HCT116 (cell line): ENCODE results near the gene DNAJA2. TPM values are rescaled to one million over a fixed set of nuclear protein-coding genes. Genes with fewer than 3 reads are reported as not detected.

ENCODE experiments used
- ATAC-seq: fragments of 200-7000 bp; cut with Tn5 transposase; 2 replicates; pipeline ENCODE4 v1.9.1; 2020; ENCODE audit warnings: mild to moderate bottlenecking, moderate library complexity
- BruUV-seq: library from RNA; stranded (reverse); fragments of 400-500 nt; replicated peaks from 2 replicates; lab custom pipeline; 2021; lab: Mats Ljungman, UMichigan
- CTCF ChIA-PET: fragments of 300-600 bp; sonication (Branson Sonifier 250); formaldehyde crosslinking; loops from one replicate; lab custom pipeline; 2021; ENCODE audit warnings: antibody characterized with exemption; lab: Charles Lee
- POLR2A ChIA-PET: fragments of 300-600, 350-600 bp; sonication (Branson Sonifier 250); formaldehyde crosslinking; loops from one replicate; lab custom pipeline; 2021; ENCODE audit warnings: antibody characterized with exemption; lab: Charles Lee
- RAD21 ChIA-PET, 2 experiments: fragments of 300-600 bp; sonication (Branson Sonifier 250); formaldehyde crosslinking; loops; one replicate each; lab custom pipeline; 2023; ENCODE audit warnings: low total read pairs in 2 of 2; ENCODE audit not compliant: uncharacterized antibody in 2 of 2, unreplicated experiment in 2 of 2, low non-redundant PET in 1 of 2; lab: Charles Lee
- DNase-seq: peaks from one replicate; pipeline ENCODE4 v3.0.0-alpha.2; 2010; ENCODE audit warnings: low read depth, low spot score
- H2AFZ ChIP-seq: fragments of 200-600 bp; shearing (Covaris generic), sonication (generic); 2 replicates; pipeline ENCODE4 v1.6.1; 2017; ENCODE audit warnings: low read depth, mixed run types, mixed read lengths, antibody characterized with exemption, low read length; ENCODE audit not compliant: poor library complexity, severe bottlenecking
- H3K27ac ChIP-seq: 2 replicates; pipeline ENCODE4 v1.5.1; 2012; ENCODE audit warnings: low read depth, low read length
- H3K27me3 ChIP-seq: fragments of 200-600 bp; sonication (generic); 2 replicates; pipeline ENCODE4 v1.6.1; 2016; ENCODE audit warnings: mixed run types, low read length, mixed read lengths; ENCODE audit not compliant: insufficient read depth
- H3K36me3 ChIP-seq, 2 experiments: fragments of 200-500 bp in 1 of 2; fragments of 200-600 bp in 1 of 2; sonication (Bioruptor generic) in 1 of 2; sonication (generic) in 1 of 2; 2 replicates each; pipeline versions ENCODE4 v1.5.1 to v1.6.1; 2014 to 2016; ENCODE audit warnings: low read length in 2 of 2, inconsistent platforms in 1 of 2, mixed read lengths in 1 of 2, mixed run types in 1 of 2; ENCODE audit not compliant: insufficient read depth in 2 of 2, control insufficient read depth in 1 of 2
- H3K4me1 ChIP-seq, 2 experiments: fragments of 200-600 bp in 1 of 2; sonication (generic) in 1 of 2; 2 replicates each; pipeline versions ENCODE4 v1.5.1 to v1.6.1; 2012 to 2017; ENCODE audit warnings: low read length in 2 of 2, inconsistent platforms in 1 of 2, mild to moderate bottlenecking in 1 of 2, mixed read lengths in 1 of 2, mixed run types in 1 of 2, moderate library complexity in 1 of 2; ENCODE audit not compliant: insufficient read depth in 2 of 2, control insufficient read depth in 1 of 2
- H3K4me2 ChIP-seq: fragments of 200-600 bp; sonication (generic); 2 replicates; pipeline ENCODE4 v1.6.1; 2017; ENCODE audit warnings: mixed run types, low read length, mixed read lengths
- H3K4me3 ChIP-seq, 2 experiments: fragments of 200-600 bp in 1 of 2; sonication (generic) in 1 of 2; replicated peaks in 1 of 2; 2 replicates each; pipeline ENCODE4 v1.5.1; 2011 to 2016; ENCODE audit warnings: low read length in 2 of 2, control low read depth in 1 of 2, low read depth in 1 of 2, mild to moderate bottlenecking in 1 of 2, mixed read lengths in 1 of 2, mixed run types in 1 of 2
- H3K79me2 ChIP-seq: fragments of 200-600 bp; sonication (generic); 2 replicates; pipeline ENCODE4 v1.6.1; 2017; ENCODE audit warnings: mild to moderate bottlenecking, mixed run types, low read length, moderate library complexity, mixed read lengths; ENCODE audit not compliant: insufficient read depth
- H3K9ac ChIP-seq: fragments of 200-600 bp; sonication (generic); 2 replicates; pipeline ENCODE4 v1.6.1; 2016; ENCODE audit warnings: low read length, mixed read lengths
- H3K9me2 ChIP-seq: fragments of 200-600 bp; sonication (generic), shearing (Covaris generic); 2 replicates; pipeline ENCODE4 v1.6.1; 2017; ENCODE audit warnings: mixed run types, mild to moderate bottlenecking, moderate library complexity; ENCODE audit not compliant: insufficient read depth
- H3K9me3 ChIP-seq, 2 experiments: fragments of 200-500 bp in 1 of 2; fragments of 200-600 bp in 1 of 2; sonication (Bioruptor generic) in 1 of 2; sonication (generic) in 1 of 2; 2 replicates each; pipeline ENCODE4 v1.6.1; 2014 to 2017; ENCODE audit warnings: low read length in 2 of 2, mixed read lengths in 2 of 2, inconsistent platforms in 1 of 2, low read depth in 1 of 2, mild to moderate bottlenecking in 1 of 2, mixed run types in 1 of 2, moderate library complexity in 1 of 2; ENCODE audit not compliant: control insufficient read depth in 1 of 2, insufficient read depth in 1 of 2
- H4K20me1 ChIP-seq: fragments of 200-600 bp; sonication (generic), shearing (Covaris generic); 2 replicates; pipeline ENCODE4 v1.6.1; 2017; ENCODE audit warnings: mixed run types, mild to moderate bottlenecking, moderate library complexity; ENCODE audit not compliant: insufficient read depth
- CBX3 ChIP-seq: IDR thresholded peaks from 2 replicates; pipeline ENCODE4 v1.6.1; 2012; ENCODE audit warnings: low read depth
- EZH2 ChIP-seq: fragments of 200-600 bp; sonication (generic); IDR thresholded peaks from 2 replicates; pipeline ENCODE4 v1.6.1; 2017; ENCODE audit warnings: antibody characterized with exemption, mixed run types
- EZH2phosphoT487 ChIP-seq: fragments of 200-600 bp; IDR thresholded peaks from 2 replicates; pipeline ENCODE4 v1.6.1; 2018; ENCODE audit warnings: antibody characterized with exemption, borderline replicate concordance
- JUND ChIP-seq: IDR thresholded peaks from 2 replicates; pipeline ENCODE4 v1.6.1; 2012
- POLR2A ChIP-seq: IDR thresholded peaks from 2 replicates; pipeline ENCODE4 v1.7.0; 2011; ENCODE audit warnings: borderline replicate concordance; ENCODE audit not compliant: insufficient read depth, insufficient read length; ENCODE audit errors: extremely low read depth
- POLR2AphosphoS5 ChIP-seq: IDR thresholded peaks from 2 replicates; pipeline ENCODE4 v1.6.1; 2011; ENCODE audit warnings: mild to moderate bottlenecking, low read depth, low read length, moderate library complexity
- REST ChIP-seq: IDR thresholded peaks from 2 replicates; pipeline ENCODE4 v1.6.1; 2012; ENCODE audit warnings: low read depth
- SIN3A ChIP-seq: IDR thresholded peaks from 2 replicates; pipeline ENCODE4 v1.6.1; 2012; ENCODE audit warnings: low read depth
- TCF7L2 ChIP-seq: IDR thresholded peaks from 2 replicates; pipeline ENCODE4 v1.7.0; 2011; ENCODE audit warnings: borderline replicate concordance, inconsistent platforms; ENCODE audit not compliant: insufficient read depth, insufficient read length; ENCODE audit errors: extremely low read depth
- ZBTB33 ChIP-seq: IDR thresholded peaks from 2 replicates; pipeline ENCODE4 v1.6.1; 2011; ENCODE audit warnings: mild to moderate bottlenecking, low read length, moderate library complexity; ENCODE audit not compliant: insufficient replicate concordance; ENCODE audit errors: extremely low read depth
- ZFX ChIP-seq: fragments of 450-650 bp; IDR thresholded peaks from 2 replicates; pipeline ENCODE4 v1.6.1; 2017
- intact Hi-C: fragments of 100-400 bp; cut with micrococcal nuclease; formaldehyde crosslinking; loops from 2 replicates; pipeline ENCODE4 v1.10.0; 2022
- total RNA-seq: library from RNA; stranded (reverse); gene quantifications from one replicate; pipeline ENCODE4 v1.2.1, GENCODE V29; 2021; ENCODE audit not compliant: unreplicated experiment

Gene DNAJA2
- total RNA-seq, 1 experiment from 2014 or later: 68.2 TPM

GRCh38 chr16:46982335-46982734 lies 8.9 kb upstream of the DNAJA2 start:
- H3K4me3 ChIP-seq: no peak overlapping the region
- BruUV-seq: no TSS peak
- H3K79me2 ChIP-seq: no peaks in the 10 kb centered on the region
- no peaks in the 10 kb centered on the region for H3K9me2 ChIP-seq
- POLR2A ChIA-PET: no interaction called here
- H3K9ac ChIP-seq: no peak overlapping the region
- no peaks in the 10 kb centered on the region for H3K36me3 ChIP-seq
- intact Hi-C loops: no loop called here
- no peaks in the 10 kb centered on the region for H3K4me1 ChIP-seq
- H3K27ac ChIP-seq: no peak overlapping the region
- no peaks in the 10 kb centered on the region for H3K9me3 ChIP-seq
- no peak for TF ChIP-seq POLR2A
- TF ChIP-seq SIN3A: no peak
- no peak for TF ChIP-seq TCF7L2
- no peaks in the 10 kb centered on the region for H4K20me1 ChIP-seq
- RAD21 ChIA-PET: no interaction called here
- no peak for DNase-seq
- no peak for ATAC-seq
- H3K27me3 ChIP-seq: no peaks in the 10 kb centered on the region
- no peak overlapping the region for H3K4me2 ChIP-seq
- CTCF ChIA-PET: no interaction called here
- H2AFZ ChIP-seq: no peak overlapping the region

DNA sequence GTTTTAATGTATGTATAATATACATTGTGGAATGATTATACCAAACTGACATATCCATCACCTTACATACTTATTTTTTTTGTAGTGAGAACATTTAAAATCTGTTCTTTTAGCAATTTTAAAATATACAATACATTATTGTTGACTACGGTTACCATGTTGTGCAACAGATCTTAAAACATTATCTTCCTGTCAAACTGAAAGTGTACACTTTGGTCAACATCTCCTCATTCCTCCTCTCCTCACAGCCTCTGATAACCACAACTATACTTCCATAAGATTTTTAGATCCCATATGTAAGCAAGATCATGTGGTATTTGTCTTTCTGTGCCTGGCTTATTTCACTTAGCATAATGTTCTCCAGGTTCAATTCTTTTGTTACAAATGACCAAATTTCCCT lies 7.5 kb upstream of the DNAJA2 start:
- ChIA-PET CTCF (no interaction called here), RAD21 (no interaction called here), POLR2A (no interaction called here)
- Histone ChIP-seq H3K27me3 (no peaks in the 10 kb centered on the region), H3K4me2 (no peak overlapping the region), H3K9me2 (no peaks in the 10 kb centered on the region), H3K79me2 (no peaks in the 10 kb centered on the region), H3K4me1 (peaks cover 6 to 12% of the 10 kb centered on the region in 2 experiments), H4K20me1 (no peaks in the 10 kb centered on the region), H3K4me3 (no peak overlapping the region), H3K27ac (no peak overlapping the region), H3K9ac (no peak overlapping the region), H3K9me3 (no peaks in the 10 kb centered on the region), H3K36me3 (no peaks in the 10 kb centered on the region), H2AFZ (no peak overlapping the region)
- intact Hi-C loops: no loop called here
- TF ChIP-seq SIN3A (no peak), ZBTB33 (no peak), REST (no peak), ZFX (no peak), JUND (no peak), CBX3 (no peak), EZH2 (no peak), POLR2AphosphoS5 (no peak), EZH2phosphoT487 (no peak)
- BruUV-seq: no TSS peak
- no peak for DNase-seq
- ATAC-seq: no peak
